ENCODE results near the gene CNFN.

DNA sequence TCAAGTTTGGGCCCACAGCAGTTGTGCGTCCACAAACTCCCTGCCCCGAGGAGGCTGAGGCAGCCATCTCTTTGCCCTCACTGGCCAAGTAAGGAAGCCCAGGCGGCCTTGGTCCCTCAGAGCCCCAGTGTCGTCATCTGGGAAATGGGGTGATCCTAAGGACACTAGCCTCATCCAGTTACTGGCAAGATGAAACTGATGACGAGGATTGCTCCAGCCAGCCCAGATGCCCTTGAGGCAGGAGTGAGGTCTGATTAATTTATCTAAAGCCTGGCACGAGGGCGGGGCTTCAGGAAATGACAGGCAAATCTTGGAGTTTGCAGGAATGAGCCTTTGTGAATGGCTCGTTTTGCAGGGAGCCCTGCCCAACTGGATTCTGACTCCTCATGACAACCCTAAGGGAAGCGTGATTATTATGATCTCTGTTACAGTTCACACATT lies 31.5 kb upstream of the CNFN start:
- TF ChIP-seq, protein P1, sequence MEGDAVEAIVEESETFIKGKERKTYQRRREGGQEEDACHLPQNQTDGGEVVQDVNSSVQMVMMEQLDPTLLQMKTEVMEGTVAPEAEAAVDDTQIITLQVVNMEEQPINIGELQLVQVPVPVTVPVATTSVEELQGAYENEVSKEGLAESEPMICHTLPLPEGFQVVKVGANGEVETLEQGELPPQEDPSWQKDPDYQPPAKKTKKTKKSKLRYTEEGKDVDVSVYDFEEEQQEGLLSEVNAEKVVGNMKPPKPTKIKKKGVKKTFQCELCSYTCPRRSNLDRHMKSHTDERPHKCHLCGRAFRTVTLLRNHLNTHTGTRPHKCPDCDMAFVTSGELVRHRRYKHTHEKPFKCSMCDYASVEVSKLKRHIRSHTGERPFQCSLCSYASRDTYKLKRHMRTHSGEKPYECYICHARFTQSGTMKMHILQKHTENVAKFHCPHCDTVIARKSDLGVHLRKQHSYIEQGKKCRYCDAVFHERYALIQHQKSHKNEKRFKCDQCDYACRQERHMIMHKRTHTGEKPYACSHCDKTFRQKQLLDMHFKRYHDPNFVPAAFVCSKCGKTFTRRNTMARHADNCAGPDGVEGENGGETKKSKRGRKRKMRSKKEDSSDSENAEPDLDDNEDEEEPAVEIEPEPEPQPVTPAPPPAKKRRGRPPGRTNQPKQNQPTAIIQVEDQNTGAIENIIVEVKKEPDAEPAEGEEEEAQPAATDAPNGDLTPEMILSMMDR (conservative IDR thresholded peaks at IDR 0.05 in 1 of 2, IDR thresholded peaks at IDR 0.05 in 1 of 2; ENCODE audit: extremely low read depth in 1 of 2, insufficient read depth in 1 of 2, low read depth in 1 of 2, low read length in 2 of 2), result no peak
- TF ChIP-seq EZH2 (IDR thresholded peaks at IDR 0.05; ENCODE audit: borderline replicate concordance, low read length), result no peak
